Measurements from ENCODE around the gene DENND6A. TPM values are rescaled to one million over a fixed set of nuclear protein-coding genes. Genes with fewer than 3 reads are reported as not detected.

The DENND6A gene
- total and polyA plus RNA-seq, 2 of the 8 experiments (the other 6 are each of a cell fraction or from before 2014, with no cell fraction given): 7.8 to 14.8 TPM

GRCh38 chr3:57637391-57637790 is 55.5 kb downstream of the DENND6A start:
- no peaks in the 10 kb centered on the region for H3K79me1 ChIP-seq (ENCODE audit: low read depth, low read length)
- no peak overlapping the region for H3K14ac ChIP-seq (ENCODE audit: insufficient read length)
- ChIA-PET CTCF (ENCODE audit: partially characterized antibody) (interaction anchor here (1.4 kb wide), 1 partner anchor 273 kb away, joined by 4 read pairs; no protein-coding TSS in a partner anchor), POLR2A (ENCODE audit: partially characterized antibody) (no interaction called here)
- H4K91ac ChIP-seq (replicated peaks; ENCODE audit: insufficient read length, low read length): no peak overlapping the region
- no peak overlapping the region for H2BK12ac ChIP-seq (ENCODE audit: low read depth, low read length)
- H3K4me2 ChIP-seq (ENCODE audit: insufficient read depth in 1 of 2, low read depth in 2 of 2, low read length in 2 of 2): no peak overlapping the region
- H3K23ac ChIP-seq (ENCODE audit: insufficient read length): no peak overlapping the region
- H2AFZ ChIP-seq (ENCODE audit: low read length): no peak overlapping the region
- H3K27ac ChIP-seq (ENCODE audit: low read depth, low read length): no peak overlapping the region
- H4K20me1 ChIP-seq (replicated peaks in 1 of 2; ENCODE audit: control insufficient read depth in 1 of 2, insufficient read depth in 2 of 2, low read length in 2 of 2): no peaks in the 10 kb centered on the region
- no peak for FAIRE-seq
- H3K18ac ChIP-seq (ENCODE audit: extremely low read depth, low read length): no peak overlapping the region
- H3K4me1 ChIP-seq (replicated peaks in 1 of 4; ENCODE audit: control insufficient read depth in 3 of 4, insufficient read depth in 4 of 4, low read length in 3 of 4): no peaks in the 10 kb centered on the region
- H4K5ac ChIP-seq (ENCODE audit: insufficient read length, low read depth, low read length): no peak overlapping the region
- no peak overlapping the region for H2BK15ac ChIP-seq (ENCODE audit: low read length)
- no peak overlapping the region for H2AK5ac ChIP-seq (ENCODE audit: low read depth, low read length)
- no peaks in the 10 kb centered on the region for H3K27me3 ChIP-seq (replicated peaks in 1 of 4; ENCODE audit: control insufficient read depth in 3 of 4, extremely low read depth in 1 of 4, insufficient read depth in 3 of 4, low read length in 3 of 4)
- H3K4me3 ChIP-seq (ENCODE audit: extremely low read depth in 1 of 4, insufficient read depth in 2 of 4, low read depth in 3 of 4, low read length in 4 of 4): no peak overlapping the region
- no peak for DNase-seq (ENCODE audit: low read depth in 1 of 2, low spot score in 2 of 2)
- no peak overlapping the region for H3K56ac ChIP-seq (replicated peaks; ENCODE audit: insufficient read length, low read depth, low read length)
- no peak overlapping the region for H2BK120ac ChIP-seq (replicated peaks; ENCODE audit: low read depth, low read length)
- H3K4ac ChIP-seq (replicated peaks; ENCODE audit: insufficient read length, low read depth, low read length): no peak overlapping the region
- no peak overlapping the region for H4K8ac ChIP-seq (ENCODE audit: extremely low read depth, insufficient read depth, low read length)
- H2BK20ac ChIP-seq (ENCODE audit: low read length): no peak overlapping the region
- H3K9ac ChIP-seq (replicated peaks in 1 of 4; ENCODE audit: extremely low read depth in 1 of 4, low read depth in 3 of 4, low read length in 3 of 4): no peak overlapping the region
- H2BK5ac ChIP-seq (ENCODE audit: low read depth, low read length): no peak overlapping the region
- no peaks in the 10 kb centered on the region for H3K9me3 ChIP-seq (ENCODE audit: insufficient read depth in 2 of 2, low read depth in 1 of 2, low read length in 1 of 2)
- H3K23me2 ChIP-seq (ENCODE audit: low read depth, low read length): no peaks in the 10 kb centered on the region
- H3K79me2 ChIP-seq (ENCODE audit: control insufficient read depth in 1 of 2, insufficient read depth in 2 of 2, low read length in 2 of 2): no peaks in the 10 kb centered on the region
- peaks cover 0 to 7% (median 2%) of the 10 kb centered on the region in 4 experiments; a peak in 3 of 8 replicates for H3K36me3 ChIP-seq (ENCODE audit: control insufficient read depth in 2 of 4, insufficient read depth in 4 of 4, low read length in 3 of 4)
- TF ChIP-seq CHD2 (IDR thresholded peaks at IDR 0.05; ENCODE audit: low read length): no peak
- TF ChIP-seq CBX8 (IDR thresholded peaks at IDR 0.05; ENCODE audit: borderline replicate concordance, low read depth, low read length): no peak
- TF ChIP-seq POLR2AphosphoS5 (IDR thresholded peaks at IDR 0.05; ENCODE audit: low read depth, low read length): no peak
- TF ChIP-seq CEBPB (IDR thresholded peaks at IDR 0.05; ENCODE audit: low read depth, low read length): no peak
- TF ChIP-seq HDAC2 (IDR thresholded peaks at IDR 0.05; ENCODE audit: borderline replicate concordance in 1 of 2, low read depth in 2 of 2, low read length in 2 of 2): no peak
- no peak for TF ChIP-seq RBBP5 (IDR thresholded peaks at IDR 0.05; ENCODE audit: borderline replicate concordance, low read depth, low read length)
- TF ChIP-seq YY1 (IDR thresholded peaks at IDR 0.05; ENCODE audit: low read depth, low read length): no peak
- TF ChIP-seq TBP (IDR thresholded peaks at IDR 0.05; ENCODE audit: low read depth, low read length): no peak
- no peak for TF ChIP-seq EZH2 (IDR thresholded peaks at IDR 0.05; ENCODE audit: low read depth, low read length, severe bottlenecking)
- no peak for TF ChIP-seq RAD21 (IDR thresholded peaks at IDR 0.05 in 1 of 2, conservative IDR thresholded peaks at IDR 0.05 in 1 of 2; ENCODE audit: low read depth in 2 of 2, low read length in 2 of 2)
- no peak for TF ChIP-seq RFX5 (IDR thresholded peaks at IDR 0.05; ENCODE audit: borderline replicate concordance, low read depth, low read length)
- no peak for TF ChIP-seq BRCA1 (IDR thresholded peaks at IDR 0.05; ENCODE audit: low read depth, low read length)
- TF ChIP-seq TCF12 (IDR thresholded peaks at IDR 0.05; ENCODE audit: low read depth, low read length): no peak
- no peak for TF ChIP-seq KDM5A (IDR thresholded peaks at IDR 0.05; ENCODE audit: low read length)
- no peak for TF ChIP-seq SP1 (IDR thresholded peaks at IDR 0.05; ENCODE audit: low read depth, low read length)
- no peak for TF ChIP-seq CREB1 (IDR thresholded peaks at IDR 0.05)
- TF ChIP-seq BCL11A (IDR thresholded peaks at IDR 0.05; ENCODE audit: low read depth in 2 of 2, low read length in 2 of 2): no peak
